ENCODE measurements around the gene PECR. TPM values are rescaled to one million over a fixed set of nuclear protein-coding genes. Genes with fewer than 3 reads are reported as not detected.
A peak's percentile ranks its signal among the peaks of the same experiment; 100 is the strongest.

PECR gene
- total and polyA plus RNA-seq, 4 donors = 10.6 to 25.9 (median 13.4) TPM

DNA sequence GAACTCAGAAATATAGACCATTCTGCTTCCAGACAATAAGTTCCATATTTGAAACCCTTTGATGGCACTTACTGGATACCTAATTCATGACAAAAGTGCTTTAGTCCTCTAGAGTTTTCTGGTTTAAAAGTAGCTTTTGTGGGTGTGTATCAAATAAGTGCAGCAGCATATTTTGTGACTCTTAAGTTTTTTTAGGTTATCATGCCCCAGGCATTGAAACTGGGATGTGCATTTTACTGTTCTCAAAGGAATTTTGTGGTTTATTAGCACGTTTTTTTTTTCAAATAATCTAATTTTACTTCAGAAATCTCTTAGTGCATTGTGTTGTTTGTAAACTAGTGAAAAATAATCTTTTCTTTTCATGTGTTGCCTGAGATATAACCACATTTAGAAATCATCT, 29.0 kb upstream of the PECR start:
- no peaks in the 10 kb centered on the region for H3K27me3 ChIP-seq (ENCODE audit: control insufficient read depth in 3 of 3, insufficient read depth in 3 of 3, low read length in 2 of 3)
- TF ChIP-seq, protein P1, sequence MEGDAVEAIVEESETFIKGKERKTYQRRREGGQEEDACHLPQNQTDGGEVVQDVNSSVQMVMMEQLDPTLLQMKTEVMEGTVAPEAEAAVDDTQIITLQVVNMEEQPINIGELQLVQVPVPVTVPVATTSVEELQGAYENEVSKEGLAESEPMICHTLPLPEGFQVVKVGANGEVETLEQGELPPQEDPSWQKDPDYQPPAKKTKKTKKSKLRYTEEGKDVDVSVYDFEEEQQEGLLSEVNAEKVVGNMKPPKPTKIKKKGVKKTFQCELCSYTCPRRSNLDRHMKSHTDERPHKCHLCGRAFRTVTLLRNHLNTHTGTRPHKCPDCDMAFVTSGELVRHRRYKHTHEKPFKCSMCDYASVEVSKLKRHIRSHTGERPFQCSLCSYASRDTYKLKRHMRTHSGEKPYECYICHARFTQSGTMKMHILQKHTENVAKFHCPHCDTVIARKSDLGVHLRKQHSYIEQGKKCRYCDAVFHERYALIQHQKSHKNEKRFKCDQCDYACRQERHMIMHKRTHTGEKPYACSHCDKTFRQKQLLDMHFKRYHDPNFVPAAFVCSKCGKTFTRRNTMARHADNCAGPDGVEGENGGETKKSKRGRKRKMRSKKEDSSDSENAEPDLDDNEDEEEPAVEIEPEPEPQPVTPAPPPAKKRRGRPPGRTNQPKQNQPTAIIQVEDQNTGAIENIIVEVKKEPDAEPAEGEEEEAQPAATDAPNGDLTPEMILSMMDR (IDR thresholded peaks at IDR 0.05; ENCODE audit: control extremely low read depth, extremely low read depth) = no peak
- peak overlapping the region in 1 of 2 donors; percentile 95 for H3K9ac ChIP-seq (ENCODE audit: insufficient read depth in 1 of 2, low read length in 2 of 2)
- DNase-seq = no peak
- H3K27ac ChIP-seq (ENCODE audit: low read depth in 1 of 2, low read length in 1 of 2) = no peak overlapping the region
- peaks cover 9 to 41% (median 25%) of the 10 kb centered on the region in 4 donors for H3K36me3 ChIP-seq (ENCODE audit: control insufficient read depth in 4 of 4, insufficient read depth in 4 of 4, low read length in 4 of 4)
- WGBS, 2 donors = 13 to 23% methylated on average over 1 of the region's 1 CpG
- H3K4me1 ChIP-seq (ENCODE audit: control insufficient read depth in 5 of 5, insufficient read depth in 5 of 5, low read length in 5 of 5) = peaks cover 0 to 33% (median 11%) of the 10 kb centered on the region in 5 donors
- no peak overlapping the region for H3K4me3 ChIP-seq
- H3K9me3 ChIP-seq (ENCODE audit: control insufficient read depth in 4 of 4, insufficient read depth in 3 of 4, low read length in 3 of 4) = no peaks in the 10 kb centered on the region
- ATAC-seq (ENCODE audit: insufficient read depth, low FRiP score) = no peak

DNA sequence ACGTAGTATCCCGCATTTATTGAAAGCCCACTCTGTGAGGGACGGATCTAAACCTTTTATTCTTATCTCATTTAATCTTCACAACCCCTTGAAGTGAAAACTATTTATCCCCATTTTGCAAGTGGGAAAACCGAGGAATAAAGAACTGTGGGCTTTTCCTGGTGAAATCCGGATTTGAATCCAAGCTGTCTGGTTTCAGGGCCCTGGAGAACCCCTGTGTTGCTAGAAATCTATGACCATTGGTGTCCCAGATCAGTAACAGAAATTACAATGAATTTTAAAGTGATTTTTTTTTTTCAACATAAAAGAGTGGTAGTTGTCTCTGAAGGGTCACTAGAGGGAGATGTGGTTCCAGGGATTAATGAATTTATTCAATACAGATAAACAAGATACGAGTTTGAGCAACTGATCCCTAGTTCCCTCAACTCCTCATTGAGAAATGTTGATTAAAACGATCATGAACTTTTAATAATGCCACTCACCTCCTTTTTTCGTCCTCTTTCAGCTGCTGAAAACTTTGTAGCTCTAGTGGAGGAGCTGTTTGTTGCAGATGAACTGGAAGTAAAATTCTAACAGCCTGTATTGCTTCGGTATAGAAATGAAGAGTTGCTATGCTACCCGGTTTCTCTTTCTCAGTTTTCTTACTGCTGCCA, 28.5 kb upstream of the PECR start:
- Histone ChIP-seq H3K27ac (ENCODE audit: low read depth in 1 of 2, low read length in 1 of 2) (peak overlapping the region in 1 of 2 donors; percentile 41), H3K9ac (ENCODE audit: insufficient read depth in 1 of 2, low read length in 2 of 2) (peak overlapping the region; percentile 92 to 95), H3K4me3 (no peak overlapping the region), H3K9me3 (ENCODE audit: control insufficient read depth in 4 of 4, insufficient read depth in 3 of 4, low read length in 3 of 4) (no peaks in the 10 kb centered on the region), H3K4me1 (ENCODE audit: control insufficient read depth in 5 of 5, insufficient read depth in 5 of 5, low read length in 5 of 5) (peaks cover 0 to 28% (median 8%) of the 10 kb centered on the region in 5 donors), H3K36me3 (ENCODE audit: control insufficient read depth in 4 of 4, insufficient read depth in 4 of 4, low read length in 4 of 4) (peaks cover 9 to 41% (median 25%) of the 10 kb centered on the region in 4 donors), H3K27me3 (ENCODE audit: control insufficient read depth in 3 of 3, insufficient read depth in 3 of 3, low read length in 2 of 3) (no peaks in the 10 kb centered on the region)
- peak in 2 of 3 donors; percentile 73 to 79 for DNase-seq
- no peak for ATAC-seq (ENCODE audit: insufficient read depth, low FRiP score)
- TF ChIP-seq, protein P1 (IDR thresholded peaks at IDR 0.05; ENCODE audit: control extremely low read depth, extremely low read depth) = peak; percentile 20
- 4% methylated on average over 10 of the region's 10 CpGs for WGBS, 2 donors

DNA sequence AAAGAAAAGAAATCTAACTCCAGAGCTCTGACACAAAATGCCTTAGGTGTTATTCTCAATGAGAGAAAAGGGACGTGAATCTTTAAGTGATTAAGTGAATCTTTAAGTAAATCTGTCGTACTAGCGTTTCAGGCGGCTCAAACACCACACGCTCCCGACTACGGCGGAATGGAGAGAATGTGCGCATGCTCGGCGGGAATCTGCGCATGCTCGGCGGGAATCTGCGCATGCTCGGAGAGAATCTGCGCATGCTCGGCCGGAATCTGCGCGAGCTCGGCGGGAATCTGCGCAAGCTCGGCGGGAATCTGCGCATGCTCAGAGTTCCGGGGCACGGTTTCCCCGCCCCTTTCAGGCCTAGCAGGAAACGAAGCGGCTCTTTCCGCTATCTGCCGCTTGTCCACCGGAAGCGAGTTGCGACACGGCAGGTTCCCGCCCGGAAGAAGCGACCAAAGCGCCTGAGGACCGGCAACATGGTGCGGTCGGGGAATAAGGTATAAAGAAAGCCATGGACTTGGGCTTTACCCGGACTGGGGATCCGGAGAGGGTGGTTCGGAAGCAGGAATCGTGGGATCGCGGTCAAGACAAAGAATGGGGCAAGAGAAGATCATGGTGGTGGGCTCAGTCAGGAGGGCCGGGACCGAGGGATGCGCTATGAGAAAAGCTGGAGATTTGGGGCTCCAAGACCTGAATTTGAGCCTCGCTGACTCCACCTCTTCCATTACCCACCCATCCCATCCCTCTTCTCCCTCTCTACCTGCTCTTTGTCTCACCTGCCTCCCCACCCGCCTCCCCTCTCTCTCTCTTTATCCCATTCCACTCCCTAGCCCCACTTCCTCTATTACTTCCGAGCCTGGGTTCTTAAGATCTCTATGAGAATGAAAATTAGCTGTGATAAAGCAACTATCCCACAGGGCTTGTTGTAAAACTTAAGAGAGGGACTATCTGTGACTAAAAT, 27.6 kb upstream of the PECR start, which contains the start of gene XRCC5:
TSS of gene XRCC5 (plus strand) at position 382 of the 955 bp plus-strand sequence. CDS start at position 471, 89 bp downstream.
- WGBS, 2 donors = 0% methylated on average over 57 of the region's 57 CpGs
- ATAC-seq (ENCODE audit: insufficient read depth, low FRiP score) (peak; percentile 93), DNase-seq (peak; percentile 99)
- Histone ChIP-seq H3K27ac (ENCODE audit: low read depth in 1 of 2, low read length in 1 of 2) (peak within 1 kb of the TSS; percentile 41 to 88), H3K27me3 (ENCODE audit: control insufficient read depth in 3 of 3, insufficient read depth in 3 of 3, low read length in 2 of 3) (no peaks in the 10 kb centered on the region), H3K4me1 (ENCODE audit: control insufficient read depth in 5 of 5, insufficient read depth in 5 of 5, low read length in 5 of 5) (peaks cover 0 to 24% (median 8%) of the 10 kb centered on the region in 5 donors), H3K9ac (ENCODE audit: insufficient read depth in 1 of 2, low read length in 2 of 2) (peak within 1 kb of the TSS; percentile 92 to 95), H3K36me3 (ENCODE audit: control insufficient read depth in 4 of 4, insufficient read depth in 4 of 4, low read length in 4 of 4) (peaks cover 8 to 38% (median 22%) of the 10 kb centered on the region in 4 donors), H3K4me3 (peak within 1 kb of the TSS; percentile 63), H3K9me3 (ENCODE audit: control insufficient read depth in 4 of 4, insufficient read depth in 3 of 4, low read length in 3 of 4) (no peaks in the 10 kb centered on the region)
- TF ChIP-seq, protein P1 (IDR thresholded peaks at IDR 0.05; ENCODE audit: control extremely low read depth, extremely low read depth) = no peak
